ENCODE data around the gene MAMSTR. TPM values are rescaled to one million over a fixed set of nuclear protein-coding genes. Genes with fewer than 3 reads are reported as not detected.

The MAMSTR gene
- total RNA-seq, 4 donors from 2014 or later: 3.4 to 10.8 (median 5.4) TPM

GRCh38 chr19:48665786-48666185 is 53.7 kb downstream of the MAMSTR start:
- Histone ChIP-seq H3K36me3 (no peaks in the 10 kb centered on the region), H3K27ac (no peak overlapping the region), H3K4me3 (no peak overlapping the region), H3K27me3 (no peaks in the 10 kb centered on the region), H3K9me3 (no peaks in the 10 kb centered on the region), H3K4me1 (no peaks in the 10 kb centered on the region)
- intact Hi-C loops (cut with DNase I; ENCODE audit: low total_unique reads) (no loop called here), in situ Hi-C loops (cut with MboI; ENCODE audit: low sequenced_read_pairs in 4 of 4) (no loop called here)
- ATAC-seq (no peak), DNase-seq (no peak)
- no peak for TF ChIP-seq POLR2A (IDR thresholded peaks at IDR 0.05)
- no peak for TF ChIP-seq CTCF (IDR thresholded peaks at IDR 0.05 in 4 of 5, conservative IDR thresholded peaks at IDR 0.05 in 1 of 5)

- Histone ChIP-seq H3K27me3 (no peaks in the 10 kb centered on the region), H3K36me3 (no peaks in the 10 kb centered on the region), H3K4me1 (no peaks in the 10 kb centered on the region), H3K27ac (no peak overlapping the region), H3K9me3 (no peaks in the 10 kb centered on the region), H3K4me3 (no peak overlapping the region)
- intact Hi-C loops (cut with DNase I; ENCODE audit: low total_unique reads): no loop called here
- ATAC-seq: no peak
- no peak for DNase-seq
- TF ChIP-seq CTCF (IDR thresholded peaks at IDR 0.05 in 4 of 5, conservative IDR thresholded peaks at IDR 0.05 in 1 of 5) (no peak), POLR2A (IDR thresholded peaks at IDR 0.05) (no peak)
- in situ Hi-C loops (cut with MboI; ENCODE audit: low sequenced_read_pairs in 4 of 4): no loop called here
Observed at GRCh38 chr19:48664476-48664875, 55.0 kb downstream of the MAMSTR start.

GRCh38 chr19:48663667-48664066 is 55.9 kb downstream of the MAMSTR start:
- intact Hi-C loops (cut with DNase I; ENCODE audit: low total_unique reads): no loop called here
- in situ Hi-C loops (cut with MboI; ENCODE audit: low sequenced_read_pairs in 4 of 4): no loop called here
- Histone ChIP-seq H3K27me3 (no peaks in the 10 kb centered on the region), H3K4me1 (no peaks in the 10 kb centered on the region), H3K4me3 (no peak overlapping the region), H3K27ac (no peak overlapping the region), H3K36me3 (no peaks in the 10 kb centered on the region), H3K9me3 (no peaks in the 10 kb centered on the region)
- ATAC-seq: no peak
- DNase-seq: no peak
- no peak for TF ChIP-seq POLR2A (IDR thresholded peaks at IDR 0.05)
- no peak for TF ChIP-seq CTCF (IDR thresholded peaks at IDR 0.05 in 4 of 5, conservative IDR thresholded peaks at IDR 0.05 in 1 of 5)

Other genes starting within 250 kb of the MAMSTR start
- not detected for gene LMTK3, start 207.9 kb downstream of the MAMSTR start, total RNA-seq
- gene SULT2B1, start 167.6 kb downstream of the MAMSTR start, total RNA-seq: not detected
- gene SPACA4, start 113.0 kb downstream of the MAMSTR start, total RNA-seq: not detected
- under 1 TPM in 1 of 4 donors, not detected in 3; 0.15 TPM for gene FAM83E, start 104.6 kb downstream of the MAMSTR start, total RNA-seq
- gene RPL18, start 100.5 kb downstream of the MAMSTR start, total RNA-seq: 1,000 to 10,000 TPM; 1,223 to 1,420 (median 1,299) TPM
- gene SPHK2, start 100.2 kb downstream of the MAMSTR start, total RNA-seq: 10 to 100 TPM in 2 of 4 donors, 1 to 10 TPM in 2; 7.8 to 12.4 (median 9.2) TPM
- gene DBP, start 82.3 kb downstream of the MAMSTR start, total RNA-seq: 10 to 100 TPM in 1 of 4 donors, 1 to 10 TPM in 3; 1.7 to 12.9 (median 4.4) TPM
- 1 to 10 TPM; 1.6 to 3.5 (median 2.6) TPM for gene CA11, start 73.5 kb downstream of the MAMSTR start, total RNA-seq
- gene NTN5, start 46.7 kb downstream of the MAMSTR start, total RNA-seq: not detected
- under 1 TPM in 1 of 4 donors, not detected in 3; 0.19 TPM for gene FUT2, start 23.8 kb downstream of the MAMSTR start, total RNA-seq
- 1 to 10 TPM; 3.4 to 8.1 (median 6.3) TPM for gene RASIP1, start 20.9 kb upstream of the MAMSTR start, total RNA-seq
- 1 to 10 TPM in 1 of 4 donors, not detected in 3; 2.1 TPM for gene IZUMO1, start 27.2 kb upstream of the MAMSTR start, total RNA-seq
- 1 to 10 TPM in 2 of 4 donors, under 1 TPM in 2; 0.61 to 1.3 (median 0.98) TPM for gene FUT1, start 32.9 kb upstream of the MAMSTR start, total RNA-seq
- gene FGF21, start 35.8 kb upstream of the MAMSTR start, total RNA-seq: not detected
- gene BCAT2, start 91.3 kb upstream of the MAMSTR start, total RNA-seq: 10 to 100 TPM; 28.0 to 56.6 (median 43.8) TPM
- 1 to 10 TPM in 3 of 4 donors, not detected in 1; 1.2 to 1.9 (median 1.7) TPM for gene HSD17B14, start 116.8 kb upstream of the MAMSTR start, total RNA-seq
- 1 to 10 TPM; 3.4 to 9.7 (median 6.3) TPM for gene PLEKHA4, start 148.9 kb upstream of the MAMSTR start, total RNA-seq
- 10 to 100 TPM; 28.7 to 73.9 (median 39.8) TPM for gene PPP1R15A, start 152.7 kb upstream of the MAMSTR start, total RNA-seq
- gene TULP2, start 179.0 kb upstream of the MAMSTR start, total RNA-seq: not detected
- 100 to 1,000 TPM in 3 of 4 donors, 10 to 100 TPM in 1; 83.9 to 162 (median 148) TPM for gene NUCB1, start 180.6 kb upstream of the MAMSTR start, total RNA-seq
- gene DHDH, start 214.0 kb upstream of the MAMSTR start, total RNA-seq: not detected
- gene BAX, start 235.2 kb upstream of the MAMSTR start, total RNA-seq: 10 to 100 TPM in 3 of 4 donors, 1 to 10 TPM in 1; 7.9 to 21.8 (median 18.0) TPM
- gene FTL, start 245.6 kb upstream of the MAMSTR start, total RNA-seq: 1,000 to 10,000 TPM in 3 of 4 donors, 100 to 1,000 TPM in 1; 894 to 1,364 (median 1,121) TPM

Data from gastrocnemius medialis (tissue), 4 donors.